Gastrocnemius medialis (tissue), 4 donors: Measurements from ENCODE around the gene PPIB. TPM values are rescaled to one million over a fixed set of nuclear protein-coding genes. Genes with fewer than 3 reads are reported as not detected.
"Not testable (repeated sequence)": the region's sequence is repeated elsewhere in the genome, so short reads cannot be mapped to it uniquely, and the experiment has no call there.

ENCODE experiments used
- ATAC-seq, 2 donors: fragments of 150-250 bp; one replicate each; pipeline ENCODE4 v1.9.1; 2016
- DNase-seq, 2 donors: peaks; one replicate each; pipeline ENCODE4 v3.0.0-alpha.2; 2019
- H3K27ac ChIP-seq, 4 donors: fragments of 200-600 bp; sonication (generic); 1 replicate in 1 of 4; 2 replicates in 3 of 4; pipeline ENCODE4 v1.5.1; 2016 to 2018; ENCODE audit warnings: mild to moderate bottlenecking in 2 of 4, moderate library complexity in 1 of 4
- H3K27me3 ChIP-seq, 3 donors: fragments of 200-600 bp; sonication (generic) in 2 of 3; 1 replicate in 1 of 3; 2 replicates in 2 of 3; pipeline versions ENCODE4 v1.5.1 to v1.6.0; 2016 to 2019; ENCODE audit warnings: mild to moderate bottlenecking in 1 of 3, moderate library complexity in 1 of 3
- H3K36me3 ChIP-seq, 2 donors: fragments of 200-600 bp; sonication (generic) in 1 of 2; one replicate each; pipeline ENCODE4 v1.5.1; 2017 to 2018
- H3K4me1 ChIP-seq, 2 donors: fragments of 200-600 bp; sonication (generic) in 1 of 2; one replicate each; pipeline ENCODE4 v1.5.1; 2016 to 2017; ENCODE audit warnings: mild to moderate bottlenecking in 2 of 2
- H3K4me3 ChIP-seq, 4 donors: fragments of 200-600 bp; sonication (generic) in 3 of 4; 1 replicate in 1 of 4; 2 replicates in 3 of 4; pipeline ENCODE4 v1.5.1; 2016 to 2019; ENCODE audit warnings: mild to moderate bottlenecking in 2 of 4
- H3K9me3 ChIP-seq, 3 donors: fragments of 200-600 bp; sonication (generic) in 2 of 3; 1 replicate in 1 of 3; 2 replicates in 2 of 3; pipeline ENCODE4 v1.5.1; 2016 to 2019
- POLR2A ChIP-seq, 2 donors: fragments of 450-650 bp; IDR thresholded peaks; one replicate each; pipeline ENCODE4 v1.6.1; 2017; ENCODE audit warnings: antibody characterized with exemption in 2 of 2, mild to moderate bottlenecking in 2 of 2, moderate library complexity in 2 of 2
- in situ Hi-C, 4 donors: fragments of 200-750 bp; cut with MboI; loops; one replicate each; pipeline versions ENCODE4 v1.15.0 to v1.8.0; 2017; ENCODE audit warnings: low sequenced_read_pairs in 4 of 4
- intact Hi-C: fragments of 100-400 bp; cut with DNase I; formaldehyde crosslinking; loops from one replicate; pipeline ENCODE4 v1.15.1; 2023; ENCODE audit warnings: low total_unique reads
- total RNA-seq, 4 donors: library from RNA; depleted of rRNA; stranded (reverse); fragments of >200 nt; gene quantifications; one replicate each; pipeline versions ENCODE4 v1.1.0 to v1.2.3, GENCODE V29; 2016
- TF ChIP-seq, protein P1 (sequence below), 5 experiments: fragments of 450-650 bp in 3 of 5; fragments of 200-600 bp in 2 of 5; sonication (generic) in 2 of 5; IDR thresholded peaks in 4 of 5; conservative IDR thresholded peaks in 1 of 5; 1 replicate in 4 of 5; 2 replicates in 1 of 5; pipeline ENCODE4 v1.5.1; 2016 to 2019; ENCODE audit warnings: antibody characterized with exemption in 5 of 5, mild to moderate bottlenecking in 3 of 5, moderate library complexity in 3 of 5

Gene PPIB
- total RNA-seq, 4 donors from 2014 or later, result 26.8 to 78.5 (median 40.2) TPM

DNA sequence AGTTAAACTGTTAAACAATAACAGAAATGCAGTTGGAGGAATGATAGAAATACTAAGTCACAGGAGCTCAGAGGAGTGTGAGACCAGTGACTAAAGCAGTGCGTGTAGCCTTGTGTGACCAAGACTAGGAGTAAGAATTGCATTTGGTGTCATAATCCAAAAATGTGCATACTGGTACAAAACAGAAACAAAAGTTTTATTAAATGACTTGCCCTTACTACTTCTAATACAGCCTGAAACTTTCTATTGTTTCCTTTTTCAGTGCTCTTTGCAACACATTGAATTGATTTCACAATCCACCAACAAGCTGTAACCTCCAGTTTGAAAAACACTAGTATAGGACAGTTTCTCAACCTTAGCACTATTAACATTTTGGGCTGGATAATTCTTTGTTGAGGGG, 49.9 kb downstream of the PPIB start:
- Histone ChIP-seq H3K4me3 (no peak overlapping the region), H3K4me1 (peaks cover 49 to 51% of the 10 kb centered on the region in 2 donors), H3K36me3 (peaks cover 0 to 54% of the 10 kb centered on the region in 2 donors), H3K27ac (peak overlapping the region in 1 of 4 donors; percentile 51), H3K27me3 (no peaks in the 10 kb centered on the region), H3K9me3 (no peaks in the 10 kb centered on the region)
- ATAC-seq (no peak), DNase-seq (no peak)
- intact Hi-C loops, result no loop called here
- TF ChIP-seq POLR2A (IDR thresholded peaks at IDR 0.05), result no peak
- TF ChIP-seq, protein P1, sequence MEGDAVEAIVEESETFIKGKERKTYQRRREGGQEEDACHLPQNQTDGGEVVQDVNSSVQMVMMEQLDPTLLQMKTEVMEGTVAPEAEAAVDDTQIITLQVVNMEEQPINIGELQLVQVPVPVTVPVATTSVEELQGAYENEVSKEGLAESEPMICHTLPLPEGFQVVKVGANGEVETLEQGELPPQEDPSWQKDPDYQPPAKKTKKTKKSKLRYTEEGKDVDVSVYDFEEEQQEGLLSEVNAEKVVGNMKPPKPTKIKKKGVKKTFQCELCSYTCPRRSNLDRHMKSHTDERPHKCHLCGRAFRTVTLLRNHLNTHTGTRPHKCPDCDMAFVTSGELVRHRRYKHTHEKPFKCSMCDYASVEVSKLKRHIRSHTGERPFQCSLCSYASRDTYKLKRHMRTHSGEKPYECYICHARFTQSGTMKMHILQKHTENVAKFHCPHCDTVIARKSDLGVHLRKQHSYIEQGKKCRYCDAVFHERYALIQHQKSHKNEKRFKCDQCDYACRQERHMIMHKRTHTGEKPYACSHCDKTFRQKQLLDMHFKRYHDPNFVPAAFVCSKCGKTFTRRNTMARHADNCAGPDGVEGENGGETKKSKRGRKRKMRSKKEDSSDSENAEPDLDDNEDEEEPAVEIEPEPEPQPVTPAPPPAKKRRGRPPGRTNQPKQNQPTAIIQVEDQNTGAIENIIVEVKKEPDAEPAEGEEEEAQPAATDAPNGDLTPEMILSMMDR (IDR thresholded peaks at IDR 0.05 in 4 of 5, conservative IDR thresholded peaks at IDR 0.05 in 1 of 5), result no peak
- in situ Hi-C loops, result no loop called here

GRCh38 chr15:64112073-64112772, 50.6 kb downstream of the PPIB start:
- in situ Hi-C loops, result no loop called here

GRCh38 chr15:64111679-64112050, 51.2 kb downstream of the PPIB start:
- no peak for DNase-seq
- Histone ChIP-seq H3K27ac (peak overlapping the region; percentile 11 to 70 (median 45)), H3K4me1 (peaks cover 51 to 63% of the 10 kb centered on the region in 2 donors), H3K27me3 (no peaks in the 10 kb centered on the region), H3K36me3 (peaks cover 0 to 43% of the 10 kb centered on the region in 2 donors), H3K9me3 (no peaks in the 10 kb centered on the region), H3K4me3 (no peak overlapping the region)
- TF ChIP-seq, protein P1 (IDR thresholded peaks at IDR 0.05 in 4 of 5, conservative IDR thresholded peaks at IDR 0.05 in 1 of 5), result no peak
- no peak for TF ChIP-seq POLR2A (IDR thresholded peaks at IDR 0.05)
- no peak for ATAC-seq
- in situ Hi-C loops (no loop called here), intact Hi-C loops (no loop called here)

More at GRCh38 chr15:64112073-64112772, 50.6 kb downstream of the PPIB start:
- H3K36me3 ChIP-seq, result peaks cover 0 to 48% of the 10 kb centered on the region in 2 donors
- H3K27me3 ChIP-seq, result no peaks in the 10 kb centered on the region
- ATAC-seq (peak in 1 of 2 donors; percentile 54), DNase-seq (no peak)
- no peaks in the 10 kb centered on the region for H3K9me3 ChIP-seq
- H3K27ac ChIP-seq, result peak overlapping the region; percentile 11 to 70 (median 45)
- peaks cover 49 to 58% of the 10 kb centered on the region in 2 donors for H3K4me1 ChIP-seq
- TF ChIP-seq, protein P1 (IDR thresholded peaks at IDR 0.05 in 4 of 5, conservative IDR thresholded peaks at IDR 0.05 in 1 of 5), result no peak
- TF ChIP-seq POLR2A (IDR thresholded peaks at IDR 0.05), result no peak
- intact Hi-C loops, result no loop called here
- H3K4me3 ChIP-seq, result no peak overlapping the region

GRCh38 chr15:64110950-64111678, 51.7 kb downstream of the PPIB start:
- intact Hi-C loops (no loop called here), in situ Hi-C loops (no loop called here)
- Histone ChIP-seq H3K4me1 (peaks cover 57 to 69% of the 10 kb centered on the region in 2 donors), H3K27me3 (no peaks in the 10 kb centered on the region), H3K36me3 (peaks cover 0 to 38% of the 10 kb centered on the region in 2 donors), H3K27ac (peak overlapping the region; percentile 23 to 70 (median 45)), H3K9me3 (no peaks in the 10 kb centered on the region), H3K4me3 (no peak overlapping the region)
- ATAC-seq (no peak), DNase-seq (no peak)
- TF ChIP-seq, protein P1 (IDR thresholded peaks at IDR 0.05 in 4 of 5, conservative IDR thresholded peaks at IDR 0.05 in 1 of 5), result no peak
- no peak for TF ChIP-seq POLR2A (IDR thresholded peaks at IDR 0.05)

DNA sequence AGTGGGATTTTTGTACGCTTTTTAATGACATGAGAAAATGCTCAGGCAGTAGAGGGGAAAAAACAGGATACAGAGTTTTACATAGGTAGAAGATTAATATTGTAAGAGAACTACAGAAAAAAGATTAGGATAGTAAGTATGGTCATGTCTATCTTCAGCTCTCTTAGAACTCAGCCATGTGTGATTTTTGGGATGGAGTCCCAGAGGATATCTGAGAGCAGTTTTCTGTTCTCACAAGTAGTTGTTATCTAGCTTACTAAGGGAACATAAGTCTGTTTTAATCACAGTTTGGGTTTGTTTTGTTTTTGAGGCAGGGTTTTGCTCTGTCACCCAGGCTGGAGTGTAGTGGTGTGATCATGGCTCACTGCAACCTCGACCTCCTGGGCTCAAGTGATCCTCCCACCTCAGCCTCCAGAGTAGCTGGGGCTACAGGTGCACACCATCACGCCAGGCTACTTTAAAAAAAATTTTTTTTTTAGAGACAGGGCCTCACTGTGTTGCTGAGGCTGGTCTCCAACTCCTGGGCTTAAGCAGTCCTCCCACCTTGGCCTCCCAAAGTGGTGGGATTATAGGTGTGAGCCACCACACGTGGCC, 52.6 kb downstream of the PPIB start:
- H3K27ac ChIP-seq, result peak overlapping the region; percentile 9 to 70 (median 37)

More for the DNA sequence above, 52.6 kb downstream of the PPIB start:
- H3K9me3 ChIP-seq, H3K4me3 ChIP-seq, H3K27me3 ChIP-seq, intact Hi-C loops, DNase-seq, in situ Hi-C loops: not testable (repeated sequence)
- peaks cover 0 to 29% of the 10 kb centered on the region in 2 donors for H3K36me3 ChIP-seq
- H3K4me1 ChIP-seq, result peaks cover 64 to 78% of the 10 kb centered on the region in 2 donors
- ATAC-seq, result peak in 1 of 2 donors; percentile 71
